Fibroblast of upper back skin (primary cell): Measurements from ENCODE around the gene LHX4.
A peak's percentile ranks its signal among the peaks of the same experiment; 100 is the strongest.

Source experiments
- DNase-seq: peaks from one replicate; pipeline ENCODE4 v3.0.0-alpha.2; 2013

The LHX4 gene

GRCh38 chr1:180259431-180260338 lies 29.6 kb downstream of the LHX4 start:
- DNase-seq, result no peak

GRCh38 chr1:180260541-180260940 lies 30.5 kb downstream of the LHX4 start:
- no peak for DNase-seq

GRCh38 chr1:180261030-180261429 lies 31.0 kb downstream of the LHX4 start:
- no peak for DNase-seq

- DNase-seq, result peak; percentile 26
Measured at GRCh38 chr1:180261524-180262155, 31.6 kb downstream of the LHX4 start.

- peak; percentile 31 for DNase-seq
Measured at GRCh38 chr1:180262628-180263488, 32.8 kb downstream of the LHX4 start.

- no peak for DNase-seq
Measured at GRCh38 chr1:180264595-180264994, 34.5 kb downstream of the LHX4 start.

- no peak for DNase-seq
Measured at GRCh38 chr1:180265201-180265600, 35.1 kb downstream of the LHX4 start.

GRCh38 chr1:180265871-180266270 lies 35.8 kb downstream of the LHX4 start:
- DNase-seq, result no peak

GRCh38 chr1:180266275-180267210 lies 36.5 kb downstream of the LHX4 start:
- no peak for DNase-seq

GRCh38 chr1:180267211-180267561 lies 37.1 kb downstream of the LHX4 start:
- no peak for DNase-seq

GRCh38 chr1:180267761-180268555 lies 37.9 kb downstream of the LHX4 start:
- no peak for DNase-seq

GRCh38 chr1:180268556-180269075 lies 38.6 kb downstream of the LHX4 start:
- DNase-seq, result no peak

- DNase-seq, result no peak
Measured at GRCh38 chr1:180269645-180270529, 39.8 kb downstream of the LHX4 start.

GRCh38 chr1:180270530-180271271 lies 40.6 kb downstream of the LHX4 start:
- no peak for DNase-seq

GRCh38 chr1:180271272-180272255 lies 41.5 kb downstream of the LHX4 start:
- DNase-seq, result peak; percentile 86

- no peak for DNase-seq
Measured at GRCh38 chr1:180272395-180272794, 42.3 kb downstream of the LHX4 start.

GRCh38 chr1:180273066-180273465 lies 43.0 kb downstream of the LHX4 start:
- no peak for DNase-seq

GRCh38 chr1:180274221-180274620 lies 44.2 kb downstream of the LHX4 start:
- no peak for DNase-seq
